GM21737 (cell line): ENCODE measurements around the gene FXR2.
A peak's percentile ranks its signal among the peaks of the same experiment; 100 is the strongest.

ENCODE experiments used
- ATAC-seq: cut with Tn5 transposase; IDR thresholded peaks from one replicate; pipeline ENCODE4 v1.9.1; 2021; ENCODE audit warnings: mild to moderate bottlenecking, moderate library complexity; ENCODE audit not compliant: unreplicated experiment

FXR2 gene

DNA sequence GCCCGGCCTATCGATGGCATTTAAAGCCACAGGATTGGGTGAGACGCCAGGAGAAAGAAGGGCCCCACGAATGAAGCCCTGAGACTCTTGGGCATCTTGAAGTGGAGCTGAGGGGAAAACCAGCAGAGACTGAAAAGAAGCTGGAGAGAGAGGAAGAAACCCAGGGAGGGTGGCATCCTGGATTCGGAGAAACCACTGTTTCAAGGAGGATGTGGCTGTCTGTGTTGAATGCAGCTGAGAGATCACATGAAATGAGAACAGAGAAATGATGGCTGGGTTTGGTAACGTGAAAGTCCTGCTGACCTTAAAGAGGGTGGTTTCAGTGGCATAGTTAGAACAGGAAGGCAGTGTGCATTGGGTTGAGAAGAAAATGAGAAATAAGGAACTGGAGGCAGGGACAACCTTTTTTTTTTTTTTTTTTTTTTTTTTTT lies 62.1 kb downstream of the FXR2 start:
- peak; percentile 55 for ATAC-seq

DNA sequence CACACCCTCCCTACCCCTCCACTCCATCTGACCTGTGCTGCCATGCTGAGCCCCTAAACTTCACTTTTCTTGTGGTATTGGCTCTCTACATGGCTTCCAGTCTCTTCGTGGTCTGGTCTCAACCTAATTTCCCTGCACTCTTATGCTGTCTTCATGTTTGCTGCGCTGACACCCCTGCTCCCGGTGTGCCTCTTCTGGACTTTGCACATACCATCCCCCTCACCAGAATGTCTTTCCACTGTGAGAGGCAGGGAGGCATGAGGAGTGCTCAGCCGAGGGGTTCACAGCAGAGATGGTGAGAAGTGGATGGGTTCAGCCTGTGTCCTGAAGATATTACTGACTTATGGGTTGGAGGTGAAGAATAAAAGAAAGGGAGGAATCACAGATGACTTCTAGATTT lies 63.3 kb downstream of the FXR2 start:
- no peak for ATAC-seq

DNA sequence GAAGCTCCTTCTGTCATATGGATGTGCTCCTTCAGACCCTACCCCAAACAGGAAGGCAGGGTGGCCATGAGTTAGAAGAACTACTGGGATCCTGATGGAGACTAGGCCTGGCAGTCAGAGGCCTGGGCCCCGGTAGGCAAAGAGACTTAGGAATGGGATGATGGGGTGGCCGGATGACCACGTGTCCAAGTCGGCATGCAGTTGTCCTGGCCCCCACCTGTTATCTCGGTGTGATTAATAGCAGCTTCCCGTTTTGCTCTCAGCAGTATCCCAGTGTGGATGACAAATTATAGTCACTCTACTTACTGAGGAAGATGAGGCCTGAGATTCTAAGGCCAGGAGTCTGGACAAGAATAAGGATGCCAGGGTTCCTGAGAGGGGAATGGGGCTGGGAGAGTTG lies 64.4 kb downstream of the FXR2 start:
- no peak for ATAC-seq

DNA sequence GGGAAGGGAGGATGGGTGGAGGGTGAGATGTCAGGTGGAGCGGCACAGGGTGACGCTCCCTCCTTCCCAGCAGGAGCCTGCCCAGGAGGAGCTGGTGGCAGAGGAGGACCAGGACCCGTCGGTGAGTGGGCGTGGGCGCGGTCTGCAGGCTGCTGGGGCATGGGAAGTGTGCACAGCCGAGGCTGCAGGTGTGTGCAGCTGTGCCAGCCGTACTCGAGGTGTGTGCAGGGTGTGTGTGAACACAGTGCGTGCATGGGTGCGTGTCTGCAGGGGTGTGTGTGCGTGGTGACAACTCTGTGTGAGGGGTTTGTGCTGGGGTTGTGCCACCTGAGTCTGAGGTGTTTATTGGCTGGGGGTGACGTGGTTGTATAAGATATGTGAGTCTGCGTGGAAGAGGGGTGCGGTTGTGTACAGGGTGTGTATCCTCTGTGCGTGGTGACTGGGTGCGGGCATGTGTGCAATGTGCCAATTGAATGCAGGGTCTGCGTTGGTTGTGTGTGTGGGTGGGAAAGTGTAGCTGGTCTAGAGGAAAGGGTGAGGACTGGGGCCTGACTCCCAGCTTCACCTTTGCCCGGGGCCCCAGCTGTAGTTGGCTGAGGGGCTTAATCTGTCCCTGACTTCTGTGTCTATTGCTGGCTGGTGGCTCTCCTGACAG lies 65.2 kb downstream of the FXR2 start:
- ATAC-seq: no peak

DNA sequence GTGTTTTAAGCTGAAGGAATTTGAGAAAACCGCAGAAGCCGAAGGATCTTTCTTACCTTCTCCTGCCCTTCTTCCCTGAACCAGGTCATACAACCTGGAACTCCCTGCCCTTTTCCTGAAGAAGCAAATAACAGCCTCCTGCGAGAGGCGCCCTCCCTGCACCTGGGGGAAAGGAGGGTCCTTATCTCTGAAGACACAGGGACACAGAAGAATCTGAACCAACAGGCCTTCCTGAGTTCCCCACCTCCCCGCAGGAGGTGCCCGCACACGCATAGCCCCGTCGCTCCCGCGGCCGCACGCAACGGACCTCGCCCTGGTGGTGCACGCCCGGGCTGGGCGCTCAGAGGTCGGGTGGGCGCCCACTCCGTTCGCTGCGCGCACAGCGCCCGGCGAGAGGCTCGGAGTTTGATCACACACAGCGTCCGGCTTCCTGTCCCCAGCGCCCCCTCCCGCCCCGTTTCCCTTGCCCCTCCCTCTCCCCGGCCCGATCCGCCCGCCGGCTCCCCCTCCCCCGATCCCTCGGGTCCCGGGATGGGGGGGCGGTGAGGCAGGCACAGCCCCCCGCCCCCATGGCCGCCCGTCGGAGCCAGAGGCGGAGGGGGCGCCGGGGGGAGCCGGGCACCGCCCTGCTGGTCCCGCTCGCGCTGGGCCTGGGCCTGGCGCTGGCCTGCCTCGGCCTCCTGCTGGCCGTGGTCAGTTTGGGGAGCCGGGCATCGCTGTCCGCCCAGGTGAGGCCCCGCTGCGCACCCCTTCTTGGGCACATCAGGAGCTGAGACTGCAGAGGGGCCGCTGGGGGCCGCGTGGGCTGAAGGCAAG lies 65.9 kb downstream of the FXR2 start, which contains the start of gene TNFSF12:
Gene TNFSF12 (plus strand): TSS at position 474 of the 816 bp plus-strand sequence. CDS start 96 bp downstream, at position 570.
- ATAC-seq: no peak

DNA sequence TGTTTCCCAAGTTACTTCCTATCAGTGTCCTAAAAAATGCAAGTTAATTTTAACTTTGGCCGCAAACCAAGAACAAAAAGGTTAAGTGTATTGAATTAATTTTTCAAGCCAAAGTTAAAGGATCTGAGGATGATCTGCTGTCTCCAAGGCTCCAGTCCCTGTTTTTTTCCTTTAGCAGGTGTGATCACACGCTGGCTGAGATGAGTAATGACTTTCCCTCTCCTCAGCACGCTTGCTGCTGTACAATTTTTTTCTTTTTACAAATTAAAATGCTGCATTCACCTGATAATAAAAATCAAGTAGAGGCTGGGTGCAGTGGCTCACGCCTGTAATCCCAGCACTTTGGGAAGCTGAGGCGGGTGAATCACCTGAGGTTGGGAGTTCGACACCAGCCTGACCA lies 69.8 kb downstream of the FXR2 start:
- no peak for ATAC-seq
